MM.1S (cell line): Measurements from ENCODE around the gene CCDC102B.
A peak's percentile ranks its signal among the peaks of the same experiment; 100 is the strongest.

ENCODE experiments used
- DNase-seq: peaks from one replicate; pipeline ENCODE4 v3.0.0-alpha.2; 2015
- H2AFZ ChIP-seq: fragments of 300-600 bp; sonication (generic); 2 replicates; pipeline ENCODE4 v1.6.0; 2016; ENCODE audit warnings: antibody characterized with exemption, low read length
- H3F3A ChIP-seq: fragments of 300-600 bp; sonication (generic); 2 replicates; pipeline ENCODE4 v1.6.1; 2016; ENCODE audit warnings: mild to moderate bottlenecking, antibody characterized with exemption, low read length, moderate library complexity, mixed read lengths; ENCODE audit not compliant: insufficient read depth
- H3K27ac ChIP-seq: fragments of 300-600 bp; sonication (generic); 2 replicates; pipeline ENCODE4 v1.5.1; 2016; ENCODE audit warnings: mild to moderate bottlenecking, low read length
- H3K27me3 ChIP-seq: fragments of 300-600 bp; sonication (generic); replicated peaks from 2 replicates; pipeline ENCODE4 v1.6.0; 2016; ENCODE audit warnings: low read length; ENCODE audit not compliant: insufficient read depth
- H3K36me3 ChIP-seq: fragments of 300-600 bp; sonication (generic); replicated peaks from 2 replicates; pipeline ENCODE4 v1.6.1; 2016; ENCODE audit warnings: mild to moderate bottlenecking, low read length, mixed read lengths; ENCODE audit not compliant: insufficient read depth
- H3K4me1 ChIP-seq: fragments of 300-600 bp; sonication (generic); 2 replicates; pipeline ENCODE4 v1.6.1; 2016; ENCODE audit warnings: low read length, mixed read lengths
- H3K4me2 ChIP-seq: fragments of 300-600 bp; sonication (generic); 2 replicates; pipeline ENCODE4 v1.6.0; 2016; ENCODE audit warnings: low read depth, low read length
- H3K4me3 ChIP-seq: fragments of 300-600 bp; sonication (generic); 2 replicates; pipeline ENCODE4 v1.5.1; 2016; ENCODE audit warnings: low read length, mixed read lengths
- H3K79me2 ChIP-seq: fragments of 300-600 bp; sonication (generic); 2 replicates; pipeline ENCODE4 v1.6.1; 2016; ENCODE audit warnings: mixed run types, low read length, mixed read lengths
- H3K9ac ChIP-seq: fragments of 300-600 bp; sonication (generic); 2 replicates; pipeline ENCODE4 v1.6.1; 2016; ENCODE audit warnings: low read length, mixed read lengths
- H3K9me2 ChIP-seq: fragments of 300-600 bp; sonication (generic); replicated peaks from 2 replicates; pipeline ENCODE4 v1.6.1; 2016; ENCODE audit warnings: mild to moderate bottlenecking, low read length, mixed read lengths; ENCODE audit not compliant: insufficient read depth
- H3K9me3 ChIP-seq: fragments of 300-600 bp; sonication (generic); replicated peaks from 2 replicates; pipeline ENCODE4 v1.6.1; 2016; ENCODE audit warnings: mild to moderate bottlenecking, low read length, mixed read lengths; ENCODE audit not compliant: insufficient read depth
- H4K20me1 ChIP-seq: fragments of 300-600 bp; sonication (generic); 2 replicates; pipeline ENCODE4 v1.6.1; 2016; ENCODE audit warnings: mild to moderate bottlenecking, low read length, moderate library complexity, mixed read lengths; ENCODE audit not compliant: insufficient read depth
- CTCF ChIP-seq: fragments of 300-600 bp; sonication (generic); IDR thresholded peaks from 2 replicates; pipeline ENCODE4 v1.5.1; 2016; ENCODE audit warnings: antibody characterized with exemption, low read length, mixed read lengths
- EZH2 ChIP-seq: fragments of 300-600 bp; sonication (generic); optimal IDR thresholded peaks from 2 replicates; pipeline ENCODE3; 2017; ENCODE audit warnings: low read depth, mild to moderate bottlenecking, antibody characterized with exemption, low read length, mixed read lengths
- EZH2phosphoT487 ChIP-seq: fragments of 300-600 bp; sonication (generic); IDR thresholded peaks from 2 replicates; pipeline ENCODE4 v1.6.1; 2018; ENCODE audit warnings: antibody characterized with exemption, low read length

The CCDC102B gene

GRCh38 chr18:68992719-68993482, 195.0 kb downstream of the CCDC102B start:
- no peaks in the 10 kb centered on the region for H3K36me3 ChIP-seq
- no peaks in the 10 kb centered on the region for H3K27me3 ChIP-seq
- no peaks in the 10 kb centered on the region; the same call in 1 of the 2 replicates for H3F3A ChIP-seq
- no peak overlapping the region; the same call in 1 of the 2 replicates for H3K4me3 ChIP-seq
- H2AFZ ChIP-seq, result 0 out of 2 replicates have a peak overlapping the region, but pooled peaks have one; percentile 19
- H3K27ac ChIP-seq, result peak overlapping the region; percentile 52; the same call in 1 of the 2 replicates
- TF ChIP-seq CTCF (no peak), EZH2 (no peak), EZH2phosphoT487 (no peak)
- H3K4me2 ChIP-seq, result peak overlapping the region; percentile 49
- no peak overlapping the region for H3K9ac ChIP-seq
- H4K20me1 ChIP-seq, result no peaks in the 10 kb centered on the region
- H3K4me1 ChIP-seq, result peaks cover 4% of the 10 kb centered on the region; the same call in 1 of the 2 replicates
- no peaks in the 10 kb centered on the region for H3K9me2 ChIP-seq
- peak; percentile 86 for DNase-seq
- H3K79me2 ChIP-seq, result no peaks in the 10 kb centered on the region
- H3K9me3 ChIP-seq, result no peaks in the 10 kb centered on the region

DNA sequence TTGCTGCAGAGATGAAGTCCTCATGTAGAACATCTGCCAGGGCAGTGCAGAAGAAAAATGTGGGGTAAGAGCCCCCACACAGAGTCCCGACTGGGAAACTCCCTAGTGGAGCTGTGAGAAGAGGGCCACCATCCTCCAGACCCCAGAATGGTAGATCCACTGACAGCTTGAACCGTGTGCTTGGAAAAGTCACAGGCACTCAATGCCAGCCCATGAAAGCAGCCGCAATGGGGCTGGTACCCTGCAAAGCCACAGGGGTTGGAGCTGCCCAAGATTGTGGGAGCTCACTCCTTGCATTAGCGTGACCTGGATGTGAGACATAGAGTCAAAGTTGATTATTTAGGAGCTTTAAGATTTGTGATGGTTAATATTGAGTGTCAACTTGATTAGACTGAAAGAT, 197.8 kb downstream of the CCDC102B start:
- TF ChIP-seq EZH2 (no peak), EZH2phosphoT487 (no peak), CTCF (no peak)
- Histone ChIP-seq H3K79me2 (no peaks in the 10 kb centered on the region), H3K27me3 (no peaks in the 10 kb centered on the region), H3K4me3 (no peak overlapping the region), H3K27ac (no peak overlapping the region), H3K4me2 (no peak overlapping the region), H3K9me3 (no peaks in the 10 kb centered on the region), H3K4me1 (peaks cover 4% of the 10 kb centered on the region; the same call in 1 of the 2 replicates), H3K36me3 (no peaks in the 10 kb centered on the region), H4K20me1 (no peaks in the 10 kb centered on the region), H2AFZ (no peak overlapping the region), H3K9ac (no peak overlapping the region), H3K9me2 (no peaks in the 10 kb centered on the region), H3F3A (no peaks in the 10 kb centered on the region; the same call in 1 of the 2 replicates)
- no peak for DNase-seq

DNA sequence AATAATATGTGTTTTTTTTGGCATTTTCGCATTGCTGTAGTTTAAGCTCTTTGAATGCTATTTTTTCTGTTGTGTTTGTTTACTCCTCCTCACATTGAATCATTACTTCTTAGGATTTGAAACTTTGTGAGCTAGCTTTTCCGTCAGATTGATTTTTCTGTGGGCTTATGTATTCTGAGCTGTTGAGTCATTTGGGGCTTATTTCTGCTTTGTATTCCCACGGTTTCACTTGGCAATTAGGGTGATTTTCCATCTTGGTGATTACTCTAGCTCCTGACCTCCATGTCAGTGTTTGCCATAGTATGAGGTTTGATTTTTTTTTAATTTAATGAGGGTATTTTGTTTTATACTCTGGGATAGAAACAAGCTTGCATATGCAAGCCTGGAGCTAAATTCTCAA, 200.0 kb downstream of the CCDC102B start:
- Histone ChIP-seq H4K20me1 (no peaks in the 10 kb centered on the region), H3K4me1 (peaks cover 4% of the 10 kb centered on the region; the same call in 1 of the 2 replicates), H3K9me3 (no peaks in the 10 kb centered on the region), H3K9me2 (no peaks in the 10 kb centered on the region), H3K9ac (no peak overlapping the region), H3K4me3 (no peak overlapping the region), H3F3A (no peaks in the 10 kb centered on the region; the same call in 1 of the 2 replicates), H3K4me2 (no peak overlapping the region), H2AFZ (no peak overlapping the region), H3K27me3 (no peaks in the 10 kb centered on the region), H3K36me3 (no peaks in the 10 kb centered on the region), H3K79me2 (no peaks in the 10 kb centered on the region), H3K27ac (no peak overlapping the region)
- DNase-seq, result no peak
- no peak for TF ChIP-seq EZH2phosphoT487
- TF ChIP-seq CTCF, result no peak
- TF ChIP-seq EZH2, result no peak
